Stomach smooth muscle (tissue), 2 donors: ENCODE measurements around the gene GCDH.
"Not testable (repeated sequence)": the region's sequence is repeated elsewhere in the genome, so short reads cannot be mapped to it uniquely, and the experiment has no call there.

Source experiments
- H3K27ac ChIP-seq: one replicate; pipeline ENCODE4 v1.7.0; 2013; ENCODE audit warnings: mild to moderate bottlenecking, low read length, inconsistent platforms
- H3K27me3 ChIP-seq, 2 donors: one replicate each; pipeline ENCODE4 v1.7.0; 2013; ENCODE audit warnings: low read length in 2 of 2; ENCODE audit not compliant: insufficient read depth in 2 of 2, control insufficient read depth in 1 of 2
- H3K36me3 ChIP-seq, 2 donors: one replicate each; pipeline ENCODE4 v1.7.0; 2013; ENCODE audit warnings: low read length in 2 of 2; ENCODE audit not compliant: control insufficient read depth in 2 of 2, insufficient read depth in 2 of 2
- H3K4me1 ChIP-seq: one replicate; pipeline ENCODE4 v1.7.0; 2013; ENCODE audit warnings: low read length; ENCODE audit not compliant: control insufficient read depth, insufficient read depth
- H3K4me3 ChIP-seq, 2 donors: one replicate each; pipeline ENCODE4 v1.7.0; 2013; ENCODE audit warnings: low read length in 2 of 2
- H3K9ac ChIP-seq, 2 donors: one replicate each; pipeline ENCODE4 v1.7.0; 2013; ENCODE audit warnings: low read length in 2 of 2, mild to moderate bottlenecking in 1 of 2
- H3K9me3 ChIP-seq, 2 donors: one replicate each; pipeline ENCODE4 v1.7.0; 2013; ENCODE audit warnings: low read length in 2 of 2; ENCODE audit not compliant: control insufficient read depth in 2 of 2
- donor health status: healthy.
- donor health status: Pancreatic carcinoma.

Gene GCDH

GRCh38 chr19:12886651-12886968 is 4.3 kb upstream of the GCDH start:
- Histone ChIP-seq H3K36me3 (no peaks in the 10 kb centered on the region), H3K27me3 (peaks cover 3 to 15% of the 10 kb centered on the region in 2 donors), H3K9me3 (no peaks in the 10 kb centered on the region), H3K9ac (no peak overlapping the region), H3K4me3 (no peak overlapping the region), H3K27ac (no peak overlapping the region), H3K4me1 (peaks cover 26% of the 10 kb centered on the region)

- no peak within 1 kb of the TSS for H3K9ac ChIP-seq
- peak within 1 kb of the TSS in 1 of 2 donors; percentile 66 for H3K4me3 ChIP-seq
Measured at GRCh38 chr19:12886969-12887747, 3.8 kb upstream of the GCDH start, which contains the start of gene KLF1. TSS of gene KLF1 (minus strand) at chr19:12887201. CDS start at chr19:12887140, 61 bp downstream.

GRCh38 chr19:12888006-12888603 is 2.9 kb upstream of the GCDH start:
- H3K27ac ChIP-seq, result no peak overlapping the region
- H3K9me3 ChIP-seq, result no peaks in the 10 kb centered on the region
- peaks cover 32% of the 10 kb centered on the region for H3K4me1 ChIP-seq
- no peak overlapping the region for H3K4me3 ChIP-seq
- peaks cover 3 to 15% of the 10 kb centered on the region in 2 donors for H3K27me3 ChIP-seq
- no peaks in the 10 kb centered on the region for H3K36me3 ChIP-seq
- no peak overlapping the region for H3K9ac ChIP-seq

More at GRCh38 chr19:12886969-12887747, 3.8 kb upstream of the GCDH start, which contains the start of gene KLF1:
- no peaks in the 10 kb centered on the region for H3K36me3 ChIP-seq
- H3K4me1 ChIP-seq, result peaks cover 32% of the 10 kb centered on the region
- no peak within 1 kb of the TSS for H3K27ac ChIP-seq
- peaks cover 3 to 15% of the 10 kb centered on the region in 2 donors for H3K27me3 ChIP-seq
- no peaks in the 10 kb centered on the region for H3K9me3 ChIP-seq

- H3K9ac ChIP-seq, result peak overlapping the region in 1 of 2 donors; percentile 51
Measured at GRCh38 chr19:12890299-12890786, 617 bp upstream of the GCDH start.

GRCh38 chr19:12891553-12892021 is 627 bp downstream of the GCDH start:
- Histone ChIP-seq H3K27me3 (no peaks in the 10 kb centered on the region), H3K36me3 (peaks cover 18 to 19% of the 10 kb centered on the region in 2 donors), H3K4me3 (peak overlapping the region; percentile 97 to 98), H3K9ac (peak overlapping the region; percentile 68 to 79), H3K4me1 (peaks cover 17% of the 10 kb centered on the region), H3K9me3 (no peaks in the 10 kb centered on the region), H3K27ac (peak overlapping the region; percentile 70)

More at GRCh38 chr19:12890299-12890786, 617 bp upstream of the GCDH start:
- H3K27me3 ChIP-seq, H3K9me3 ChIP-seq: not testable (repeated sequence)
- Histone ChIP-seq H3K27ac (peak overlapping the region; percentile 70), H3K4me3 (peak overlapping the region; percentile 41 to 98), H3K4me1 (peaks cover 24% of the 10 kb centered on the region), H3K36me3 (peaks cover 10 to 12% of the 10 kb centered on the region in 2 donors)

GRCh38 chr19:12893582-12893981 is 2.6 kb downstream of the GCDH start:
- H3K4me3 ChIP-seq, result no peak overlapping the region
- H3K4me1 ChIP-seq, result peaks cover 17% of the 10 kb centered on the region
- H3K36me3 ChIP-seq, result peaks cover 30 to 34% of the 10 kb centered on the region in 2 donors

GRCh38 chr19:12896460-12896859 is 5.5 kb downstream of the GCDH start:
- H3K27me3 ChIP-seq, result no peaks in the 10 kb centered on the region
- peaks cover 30 to 36% of the 10 kb centered on the region in 2 donors for H3K36me3 ChIP-seq
- no peak overlapping the region for H3K4me3 ChIP-seq
- no peak overlapping the region for H3K9ac ChIP-seq
- no peak overlapping the region for H3K27ac ChIP-seq
- peaks cover 8% of the 10 kb centered on the region for H3K4me1 ChIP-seq
- no peaks in the 10 kb centered on the region for H3K9me3 ChIP-seq

More at GRCh38 chr19:12893582-12893981, 2.6 kb downstream of the GCDH start:
- no peak overlapping the region for H3K27ac ChIP-seq
- H3K27me3 ChIP-seq, result no peaks in the 10 kb centered on the region
- no peak overlapping the region for H3K9ac ChIP-seq
- H3K9me3 ChIP-seq, result no peaks in the 10 kb centered on the region

GRCh38 chr19:12899891-12900518 is 9.0 kb downstream of the GCDH start:
- no peak overlapping the region for H3K27ac ChIP-seq
- peaks cover 21 to 26% of the 10 kb centered on the region in 2 donors for H3K36me3 ChIP-seq
- H3K9ac ChIP-seq, result no peak overlapping the region
- H3K9me3 ChIP-seq, result no peaks in the 10 kb centered on the region
- H3K4me1 ChIP-seq, result no peaks in the 10 kb centered on the region
- no peak overlapping the region for H3K4me3 ChIP-seq
- no peaks in the 10 kb centered on the region for H3K27me3 ChIP-seq

- peaks cover 0 to 2% of the 10 kb centered on the region in 2 donors for H3K36me3 ChIP-seq
- H3K4me3 ChIP-seq, result no peak overlapping the region
- H3K4me1 ChIP-seq, result peaks cover 2% of the 10 kb centered on the region
- H3K27ac ChIP-seq, result no peak overlapping the region
- H3K9me3 ChIP-seq, result no peaks in the 10 kb centered on the region
- H3K27me3 ChIP-seq, result no peaks in the 10 kb centered on the region
- H3K9ac ChIP-seq, result no peak overlapping the region
Measured at GRCh38 chr19:12907166-12907565, 16.2 kb downstream of the GCDH start.

GRCh38 chr19:12912571-12912970 is 21.6 kb downstream of the GCDH start:
- Histone ChIP-seq H3K36me3 (no peaks in the 10 kb centered on the region), H3K27ac (peak overlapping the region; percentile 94), H3K9me3 (no peaks in the 10 kb centered on the region), H3K4me3 (peak overlapping the region; percentile 40 to 64), H3K27me3 (no peaks in the 10 kb centered on the region), H3K9ac (peak overlapping the region; percentile 50 to 66), H3K4me1 (peaks cover 23% of the 10 kb centered on the region)
